Heart right ventricle (tissue), 16 donors: ENCODE measurements around the gene UFSP2. TPM values are rescaled to one million over a fixed set of nuclear protein-coding genes. Genes with fewer than 3 reads are reported as not detected.

Source experiments
- ATAC-seq, 8 donors: fragments of 200-7000 bp; cut with Tn5 transposase; one replicate each; pipeline ENCODE4 v1.9.1; 2020; ENCODE audit warnings: mild to moderate bottlenecking in 8 of 8, moderate library complexity in 8 of 8, moderate number of reproducible peaks in 1 of 8
- DNase-seq, 2 donors: peaks; one replicate each; pipeline ENCODE4 v3.0.0-alpha.2; 2020
- H3K27ac ChIP-seq, 10 donors: fragments of 200-600 bp; sonication (generic) in 2 of 10; one replicate each; pipeline versions ENCODE4 v1.5.0 to v1.8.0; 2020 to 2022; ENCODE audit warnings: mild to moderate bottlenecking in 3 of 10
- H3K27me3 ChIP-seq, 7 donors: fragments of 200-600 bp; one replicate each; pipeline ENCODE4 v1.8.0; 2021 to 2022; ENCODE audit warnings: mild to moderate bottlenecking in 2 of 7
- H3K36me3 ChIP-seq, 9 donors: fragments of 200-600 bp; sonication (generic) in 1 of 9; one replicate each; pipeline versions ENCODE4 v1.5.0 to v1.8.0; 2020 to 2022; ENCODE audit warnings: mild to moderate bottlenecking in 2 of 9
- H3K4me1 ChIP-seq, 9 donors: fragments of 200-600 bp; sonication (generic) in 1 of 9; one replicate each; pipeline versions ENCODE4 v1.5.0 to v1.8.0; 2020 to 2022; ENCODE audit warnings: mild to moderate bottlenecking in 4 of 9
- H3K4me3 ChIP-seq, 10 donors: fragments of 200-600 bp; sonication (generic) in 2 of 10; one replicate each; pipeline versions ENCODE4 v1.5.0 to v1.8.0; 2020 to 2022; ENCODE audit warnings: mild to moderate bottlenecking in 7 of 10, moderate library complexity in 2 of 10
- H3K9me3 ChIP-seq, 11 donors: fragments of 200-600 bp in 10 of 11; sonication (generic) in 2 of 11; one replicate each; pipeline versions ENCODE4 v1.5.0 to v1.8.0; 2013 to 2022; ENCODE audit warnings: mild to moderate bottlenecking in 2 of 11, control low read depth in 1 of 11, moderate library complexity in 1 of 11
- CTCF ChIP-seq, 9 donors: fragments of 200-600 bp; sonication (generic) in 2 of 9; IDR thresholded peaks; one replicate each; pipeline versions ENCODE4 v1.5.0 to v1.8.0; 2021 to 2022; ENCODE audit warnings: antibody characterized with exemption in 9 of 9, mild to moderate bottlenecking in 5 of 9, moderate library complexity in 1 of 9
- WGBS, 2 donors: extraction: QIAGEN DNeasy Blood & Tissue Kit; methylation state at CpG; one replicate each; pipeline ENCODE4 v1.1.7; 2013; ENCODE audit warnings: inconsistent platforms in 1 of 2; 5-methylcytosine and 5-hydroxymethylcytosine counted together
- intact Hi-C, 10 donors: fragments of 100-400 bp; cut with DNase I; formaldehyde crosslinking; loops; one replicate each; pipeline versions ENCODE4 v1.11.1 to v1.14.2; 2022
- polyA plus RNA-seq, 2 donors: library from polyadenylated mRNA; stranded (reverse); fragments of 200-250 nt; gene quantifications; one replicate each; pipeline ENCODE4 v1.2.3, GENCODE V29; 2013
- total RNA-seq, 10 donors: library from RNA; stranded (reverse); fragmentation: NEBNext Ultra II Directional in 3 of 10; extraction: Animal tissue kit (Norgen Biotek cat#: 25700) in 3 of 10; gene quantifications; one replicate each; pipeline versions ENCODE4 v1.2.1 to v1.2.4, GENCODE V29; 2021 to 2023
- donor health status: Arrhythmogenic right ventricular cardiomyopathy.
- donor health status: ischemic (EF 13 %, LVEDD 7.1; RV severe dilation, severe dysfunction).
- donor health status: healthy with polysubstance abuse.
- donor health status: DM: no; HTN: yes; CAD: no.
- donor health status: DM: no; HTN: no; CAD: no.
- donor health status: ischemic (EF 25% LVEDD 6.9; RV normal size, moderate dysfunction).
- donor health status: ischemic (EF 25% LVEDD 5.7; RV mildly dilated, moderate dysfunction).
- donor health status: healthy.
- donor health status: DM: yes; HTN: yes; CAD: no.
- donor health status: Ischemic cardiomyopathy.
- donor health status: ischemic (EF 35%, LVEDD 5.7; RV mildly dilated, moderate dysfunction).
- donor health status: nonischemic (EF 11% LVEDD 7.7; RV severe dilation, severe dysfunction).
- donor health status: DM: yes; HTN: yes; CAD: no.
- donor health status: PGD.
- donor health status: ischemic (EF 29% LVEDD 5.4; RV normal size, mild dysfunction).
- donor health status: nonischemic (EF 23%, LVEDD 6.1; RV moderate dilation, normal function).

UFSP2 gene
- total and polyA plus RNA-seq, 12 donors, result 16.5 to 52.4 (median 41.8) TPM

GRCh38 chr4:185471235-185472102 is 45.7 kb upstream of the UFSP2 start, which contains the start of gene CCDC110:
Gene CCDC110 (minus strand): TSS chr4:185471733. CDS start chr4:185471683, 50 bp downstream.
- peak; percentile 96 to 98 (median 98) for ATAC-seq
- 1% methylated on average over 77 to 91 of the region's 93 CpGs for WGBS, 2 donors

GRCh38 chr4:185470501-185471195 is 44.9 kb upstream of the UFSP2 start:
- Histone ChIP-seq H3K36me3 (no peaks in the 10 kb centered on the region), H3K27ac (peak overlapping the region in 6 of 10 donors; percentile 49 to 63 (median 56)), H3K27me3 (peaks cover 0 to 37% (median 0%) of the 10 kb centered on the region in 7 donors), H3K4me3 (peak overlapping the region; percentile 19 to 87 (median 65)), H3K4me1 (peaks cover 0 to 22% (median 12%) of the 10 kb centered on the region in 9 donors), H3K9me3 (no peaks in the 10 kb centered on the region)
- WGBS, 2 donors, result 2 to 3% methylated on average over 39 to 41 of the region's 41 CpGs
- no peak for TF ChIP-seq CTCF (IDR thresholded peaks at IDR 0.05)
- ATAC-seq (peak in 7 of 8 donors; percentile 16 to 68 (median 41)), DNase-seq (peak; percentile 50 to 64)
- intact Hi-C loops, result loop anchor here (1.0 to 10.0 kb wide), 12 partner anchors 37 to 567 kb away; partner anchors contain the start of genes PDLIM3 (in 3 of the 10), ANKRD37 (in 1 of the 10) and LRP2BP (in 1 of the 10)

More at GRCh38 chr4:185471235-185472102, 45.7 kb upstream of the UFSP2 start, which contains the start of gene CCDC110:
- H3K9me3 ChIP-seq, result no peaks in the 10 kb centered on the region
- TF ChIP-seq CTCF (IDR thresholded peaks at IDR 0.05), result peak; percentile 61 to 91 (median 75)
- H3K4me1 ChIP-seq, result peaks cover 0 to 22% (median 12%) of the 10 kb centered on the region in 9 donors
- H3K27ac ChIP-seq, result peak within 1 kb of the TSS in 9 of 10 donors; percentile 40 to 81 (median 77)
- peak within 1 kb of the TSS; percentile 68 to 98 (median 86) for H3K4me3 ChIP-seq
- no peaks in the 10 kb centered on the region for H3K36me3 ChIP-seq
- H3K27me3 ChIP-seq, result peaks cover 0 to 37% (median 0%) of the 10 kb centered on the region in 7 donors
- intact Hi-C loops, result loop anchor here (1.0 to 10.0 kb wide), 12 partner anchors 36 to 566 kb away; partner anchors contain the start of genes PDLIM3 (in 3 of the 10), ANKRD37 (in 1 of the 10) and LRP2BP (in 1 of the 10)
- DNase-seq, result peak; percentile 96 to 97

- TF ChIP-seq CTCF (IDR thresholded peaks at IDR 0.05), result no peak
- DNase-seq (no peak), ATAC-seq (peak in 1 of 8 donors; percentile 11)
- H3K4me3 ChIP-seq, result no peak overlapping the region
- 69 to 72% methylated on average over 9 of the region's 9 CpGs for WGBS, 2 donors
- H3K9me3 ChIP-seq, result no peaks in the 10 kb centered on the region
- H3K36me3 ChIP-seq, result no peaks in the 10 kb centered on the region
- peaks cover 0 to 37% (median 0%) of the 10 kb centered on the region in 7 donors for H3K27me3 ChIP-seq
- intact Hi-C loops, result loop anchor here in 9 of 10 donors (2.0 to 10.0 kb wide), 12 partner anchors 38 to 568 kb away; partner anchors contain the start of genes PDLIM3 (in 3 of the 9), ANKRD37 (in 1 of the 9), LRP2BP (in 1 of the 9) and UFSP2 (in 1 of the 9)
- H3K27ac ChIP-seq, result no peak overlapping the region
- H3K4me1 ChIP-seq, result peaks cover 0 to 22% (median 12%) of the 10 kb centered on the region in 9 donors
These were observed 43.9 kb upstream of the UFSP2 start for GRCh38 chr4:185469580-185470154.
